Fibroblast of lung (primary cell): ENCODE data around the gene HMCN2.

Source experiments
- CTCF ChIP-seq, 2 donors: IDR thresholded peaks in 1 of 2; conservative IDR thresholded peaks in 1 of 2; 1 replicate in 1 of 2; 2 replicates in 1 of 2; pipeline ENCODE4 v1.5.1; 2011 to 2012; ENCODE audit warnings: low read length in 2 of 2, control low read depth in 1 of 2, inconsistent platforms in 1 of 2, low read depth in 1 of 2, mild to moderate bottlenecking in 1 of 2
- EZH2 ChIP-seq: IDR thresholded peaks from 2 replicates; pipeline ENCODE4 v1.5.1; 2012; ENCODE audit warnings: low read length, control low read depth, mild to moderate bottlenecking; ENCODE audit errors: missing control alignments

GRCh38 chr9:130453487-130453886, 187.9 kb downstream of the HMCN2 start:
- TF ChIP-seq EZH2: no peak
- no peak for TF ChIP-seq CTCF (conservative IDR thresholded peaks at IDR 0.05 in 1 of 2, IDR thresholded peaks at IDR 0.05 in 1 of 2; ENCODE audit: low read depth in 1 of 2, low read length in 2 of 2)
